ENCODE data around the gene MYO1F.
"Not testable (repeated sequence)": the region's sequence is repeated elsewhere in the genome, so short reads cannot be mapped to it uniquely, and the experiment has no call there.

MYO1F gene

DNA sequence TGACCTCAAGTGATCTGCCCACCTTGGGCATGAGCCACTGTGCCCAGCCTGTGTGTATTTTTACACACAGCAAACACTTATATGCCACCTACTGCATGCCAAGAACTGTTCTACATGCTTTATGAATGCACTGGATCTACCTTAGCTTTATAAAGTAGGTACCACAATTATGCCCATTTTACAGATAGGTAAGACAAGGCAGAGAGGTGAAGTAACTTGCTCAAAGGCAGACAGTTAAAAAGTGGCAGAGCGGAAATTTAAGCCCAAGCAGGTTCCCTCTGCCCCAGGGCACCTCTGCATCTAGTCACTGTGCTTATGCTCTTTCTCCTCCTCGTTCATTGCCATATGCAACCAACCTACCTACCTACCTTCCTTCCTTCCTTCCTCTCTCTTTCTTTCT lies 22.8 kb upstream of the MYO1F start:
- DNase-seq (ENCODE audit: low read depth, low spot score) = no peak

DNA sequence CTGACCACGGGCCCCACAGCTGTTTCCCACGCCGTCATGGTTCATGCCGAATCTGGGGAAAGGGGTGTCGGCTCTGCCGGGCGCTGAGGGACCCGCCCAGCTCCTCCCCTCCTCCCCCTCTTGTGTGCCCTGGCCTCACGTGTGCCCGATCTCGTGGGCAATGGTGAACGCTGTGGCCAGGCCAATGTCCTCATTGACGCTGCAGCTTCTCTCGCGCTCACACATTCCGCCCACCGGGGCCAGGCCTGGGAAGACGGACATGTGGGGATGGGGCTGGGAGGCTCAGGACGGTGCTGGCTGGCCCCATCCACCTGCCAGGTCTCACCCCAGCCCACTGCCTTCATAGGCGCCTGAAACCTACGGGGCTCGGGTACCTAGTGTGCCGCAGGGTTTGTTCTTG lies 18.9 kb upstream of the MYO1F start:
- no peak for DNase-seq (ENCODE audit: low read depth, low spot score)

DNA sequence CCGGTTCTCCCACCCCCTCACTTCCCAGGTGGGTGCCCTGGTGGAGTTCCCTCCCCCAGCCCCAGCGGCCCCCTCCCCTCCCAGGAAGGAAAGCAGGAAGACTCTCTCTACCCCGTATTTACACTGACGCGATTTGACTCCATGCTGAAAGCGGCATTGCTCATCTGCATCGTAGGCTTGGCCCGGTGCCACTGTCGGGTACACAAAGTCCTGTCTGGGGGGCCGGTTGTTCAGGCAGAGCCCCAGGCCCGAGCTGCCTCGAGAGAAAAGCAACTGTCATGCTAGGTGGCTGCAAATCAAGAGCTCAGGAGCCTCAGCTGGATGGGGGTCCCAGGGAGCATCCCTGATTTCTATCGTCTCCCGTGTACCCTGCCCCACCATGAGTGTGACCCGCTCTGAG lies 18.4 kb upstream of the MYO1F start:
- no peak for DNase-seq (ENCODE audit: low read depth, low spot score)

DNA sequence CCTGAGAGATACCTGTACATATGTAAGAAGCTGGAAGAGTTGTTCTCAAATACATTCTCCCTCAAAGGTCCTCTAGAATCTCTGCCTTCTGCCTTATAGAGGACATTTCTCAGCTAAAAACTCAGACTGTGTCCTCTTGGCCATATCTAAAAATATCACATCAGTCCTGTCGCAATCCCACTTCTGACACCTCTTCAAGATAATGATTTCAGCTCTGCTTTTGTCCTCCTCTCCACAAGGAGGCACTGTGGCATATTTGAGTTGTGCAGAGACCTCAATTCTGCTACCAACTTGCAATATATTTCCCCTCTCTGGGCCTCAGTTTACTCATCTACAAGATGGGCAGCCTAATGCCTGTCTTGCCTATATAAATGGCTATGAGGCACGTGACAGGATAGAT lies 16.7 kb upstream of the MYO1F start:
- no peak for DNase-seq (ENCODE audit: low read depth, low spot score)

DNA sequence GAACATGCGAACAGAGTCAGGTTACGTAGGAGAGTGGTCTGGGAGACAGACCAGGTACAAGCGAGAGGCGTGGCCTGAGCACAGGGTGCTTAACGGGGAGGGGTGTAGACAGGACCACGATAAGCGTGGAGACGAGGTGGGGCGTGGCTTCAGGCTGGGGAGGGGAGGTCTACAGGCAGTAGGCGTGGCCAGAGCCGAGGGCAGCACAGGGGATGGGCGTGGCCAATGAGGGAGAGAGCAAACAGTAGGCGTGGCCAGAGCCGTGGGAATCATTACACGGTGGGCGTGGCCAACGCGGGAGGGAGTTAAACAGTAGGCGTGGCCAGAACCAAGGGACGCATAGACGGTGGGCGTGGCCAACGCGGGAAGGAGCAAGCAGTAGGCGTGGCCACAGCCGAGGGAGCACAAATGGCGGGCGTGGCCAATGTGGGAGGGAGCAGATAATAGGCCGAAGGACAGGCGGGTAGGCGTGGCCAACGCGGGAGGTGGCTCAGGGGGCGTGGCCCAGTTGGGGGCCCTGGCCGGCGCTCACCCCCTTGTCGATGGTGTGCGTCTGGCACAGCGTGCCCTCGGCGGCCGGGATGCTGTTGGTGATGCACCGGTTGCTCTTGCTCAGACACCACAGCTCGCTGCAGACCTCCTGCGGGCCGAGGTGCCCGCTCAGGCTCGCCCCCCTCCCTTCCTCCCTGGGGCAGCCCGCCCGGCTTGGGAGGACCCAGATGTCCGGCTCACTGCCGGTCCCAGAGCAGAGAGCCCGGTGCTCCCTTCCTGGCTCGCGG lies 15.2 kb upstream of the MYO1F start:
- peak; percentile 76 for DNase-seq (ENCODE audit: low read depth, low spot score)

DNA sequence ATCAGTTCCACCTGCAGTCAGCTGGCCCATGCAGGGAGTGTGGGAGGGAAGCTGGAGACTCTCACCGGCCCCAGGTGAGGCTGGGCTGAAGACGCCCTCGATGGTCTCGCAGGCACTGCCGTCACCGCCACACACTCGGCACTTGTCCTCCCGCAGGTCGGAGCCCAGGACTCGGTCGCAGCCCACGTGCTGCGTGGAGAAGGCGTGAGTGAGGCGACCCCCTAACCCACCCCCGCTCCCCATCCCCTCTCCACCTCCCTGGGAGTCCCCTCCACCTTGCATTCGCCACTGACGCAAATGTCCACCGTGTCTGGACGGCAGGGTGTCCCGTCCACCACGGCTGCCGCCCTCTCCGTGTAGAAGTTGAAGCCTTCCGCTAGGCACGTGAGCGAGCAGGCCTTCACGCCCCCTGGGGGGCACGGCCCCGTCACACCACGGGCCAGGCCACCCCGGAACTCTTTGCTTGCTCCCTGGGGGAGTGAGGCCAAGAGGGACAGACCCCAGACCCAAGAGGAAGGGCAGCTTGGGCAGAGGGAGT lies 12.0 kb upstream of the MYO1F start:
- DNase-seq (ENCODE audit: low read depth, low spot score) = no peak

DNA sequence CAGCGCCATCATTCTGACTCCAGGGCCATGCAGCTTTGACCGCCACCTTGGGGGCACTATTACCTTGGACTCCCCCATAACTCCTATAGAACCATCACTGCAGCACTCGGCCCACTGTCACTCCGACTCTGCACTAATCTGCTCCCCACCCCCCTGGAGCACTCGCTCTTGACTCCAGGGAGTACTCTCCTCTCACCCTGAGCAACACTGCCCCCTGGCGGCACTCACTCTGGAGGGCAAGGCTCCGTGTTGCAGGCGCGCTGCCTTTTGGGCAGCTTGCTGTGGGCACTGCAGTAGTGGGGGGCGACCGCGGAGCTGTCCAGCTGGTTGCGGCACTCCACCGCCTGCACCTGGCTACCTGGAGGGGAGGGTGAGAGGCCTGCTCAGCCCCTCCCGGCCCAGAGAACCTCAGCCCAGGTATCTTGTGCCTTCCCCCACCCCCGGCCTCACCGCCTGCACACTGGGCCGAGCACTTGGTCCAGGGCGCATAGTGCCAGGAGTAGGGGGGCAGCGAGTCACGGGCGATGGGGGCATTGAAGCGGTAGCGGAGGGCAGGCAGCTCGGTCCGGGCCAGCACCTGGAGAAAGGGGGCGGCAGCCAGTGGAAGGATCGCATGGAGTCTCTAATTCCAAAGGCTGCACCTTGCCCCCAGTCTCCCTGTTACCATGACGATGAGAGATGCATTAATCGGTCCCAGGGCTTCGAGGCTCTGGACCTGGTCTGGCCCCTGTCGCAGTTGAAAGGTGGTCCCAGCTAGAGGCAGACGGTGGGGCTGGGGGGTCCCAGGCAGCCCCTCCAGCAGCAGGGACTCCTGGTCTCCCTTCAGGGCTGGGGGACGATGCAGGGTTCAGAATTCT lies 8.9 kb upstream of the MYO1F start:
- DNase-seq (ENCODE audit: low read depth, low spot score) = peak; percentile 45

DNA sequence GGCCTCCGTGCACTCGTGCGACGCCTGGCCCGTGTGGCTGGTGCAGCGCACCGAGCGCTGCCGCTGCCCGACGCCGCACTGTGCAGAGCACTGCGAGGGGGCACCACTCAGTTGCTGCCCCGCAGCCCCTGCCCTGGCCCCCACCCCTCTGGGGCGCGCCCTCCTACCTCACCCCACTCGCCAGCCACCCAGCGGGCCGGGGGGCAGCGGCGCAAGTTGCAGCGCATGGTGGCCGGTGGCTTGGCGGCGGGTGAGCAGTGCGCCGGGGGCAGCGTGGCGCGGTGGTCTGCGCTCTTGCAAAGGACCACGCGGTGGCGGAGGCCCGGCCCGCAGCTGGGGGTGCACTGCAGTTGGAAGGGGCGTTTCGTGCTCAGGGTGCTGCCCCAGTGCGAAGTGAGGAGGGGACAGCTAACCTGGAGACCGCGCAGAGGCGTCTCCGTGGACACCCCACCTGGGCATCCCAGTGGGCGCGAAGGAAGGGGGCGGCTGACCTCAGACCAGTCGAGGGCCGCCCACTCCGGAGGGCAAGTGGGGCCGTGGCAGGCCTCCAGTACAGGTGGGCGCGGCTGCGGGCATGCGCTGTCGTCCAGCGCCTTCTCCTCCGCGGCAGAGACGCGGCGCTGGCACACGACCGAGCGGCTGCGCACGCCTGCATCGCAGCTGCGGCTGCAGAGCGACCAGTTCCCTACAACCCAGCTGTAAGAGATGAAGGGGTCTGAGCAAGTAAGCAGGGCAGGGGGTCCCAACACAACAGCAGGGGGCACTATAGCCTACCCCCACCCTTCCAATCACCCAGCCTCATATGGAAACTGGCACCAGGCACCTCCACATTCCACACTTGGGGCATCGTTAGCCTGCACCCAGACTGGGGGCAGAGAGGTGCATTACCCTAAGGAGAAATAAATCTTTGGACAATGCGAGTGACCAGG lies 8.0 kb upstream of the MYO1F start:
- no peak for DNase-seq (ENCODE audit: low read depth, low spot score)

DNA sequence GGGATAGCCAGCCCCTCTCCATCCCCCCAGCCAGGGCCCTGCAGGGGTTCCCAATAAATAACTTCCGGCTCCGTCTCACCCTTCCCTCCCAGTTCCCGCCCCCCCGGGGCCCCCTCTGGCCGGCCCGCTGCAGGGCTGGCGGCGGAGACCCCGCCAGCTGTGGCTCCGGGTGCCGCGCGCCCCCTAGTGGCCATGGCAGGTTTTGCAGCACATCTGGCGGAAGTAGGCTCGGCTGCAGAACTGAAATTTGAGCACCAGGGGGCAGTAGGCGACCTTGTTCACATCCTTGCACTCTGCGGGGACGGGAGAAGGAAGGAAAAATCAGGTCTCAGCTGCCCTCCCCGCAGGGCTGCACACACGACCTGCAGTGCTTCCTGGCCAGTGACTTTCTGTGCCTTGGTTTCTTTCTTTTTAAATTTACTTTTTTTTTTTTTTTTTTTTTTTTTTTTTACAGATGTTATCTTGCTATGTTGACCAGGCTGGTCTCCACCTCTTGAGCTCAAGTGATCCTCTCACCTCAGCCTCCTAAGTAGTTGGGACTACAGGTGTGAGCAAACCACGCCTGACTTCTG lies 3.6 kb upstream of the MYO1F start:
- DNase-seq (ENCODE audit: low read depth, low spot score) = peak; percentile 73

DNA sequence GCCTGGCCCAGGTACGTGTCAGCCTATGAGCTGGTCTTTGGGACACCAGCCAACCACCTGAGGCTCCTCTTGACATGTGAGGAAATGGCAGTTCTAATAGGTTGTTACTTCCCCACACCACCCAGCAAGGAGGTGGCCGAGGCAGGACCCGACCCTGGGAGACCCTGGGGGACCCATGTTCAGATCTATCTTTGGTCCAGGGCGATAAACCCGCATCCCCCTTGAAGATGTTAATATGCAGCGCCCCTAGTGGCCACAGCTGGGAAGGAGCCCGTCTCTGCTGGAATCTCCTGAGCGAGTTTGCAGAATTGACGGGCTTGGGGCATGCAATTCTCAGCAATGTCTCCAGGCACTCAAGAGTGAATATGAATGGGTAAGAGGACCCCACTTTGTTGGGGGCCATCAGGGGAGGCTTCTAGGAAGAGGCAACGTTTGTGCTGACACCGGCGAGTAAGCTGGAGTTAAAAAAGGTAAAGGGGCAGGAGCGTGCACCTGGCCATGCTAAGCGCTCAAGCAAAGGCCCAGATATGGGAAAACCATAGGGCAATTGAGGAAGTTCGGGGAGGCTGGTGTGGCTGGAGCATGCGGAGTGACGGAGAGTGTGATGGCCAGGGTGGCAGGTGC lies 1.5 kb upstream of the MYO1F start:
- peak; percentile 76 for DNase-seq (ENCODE audit: low read depth, low spot score)

DNA sequence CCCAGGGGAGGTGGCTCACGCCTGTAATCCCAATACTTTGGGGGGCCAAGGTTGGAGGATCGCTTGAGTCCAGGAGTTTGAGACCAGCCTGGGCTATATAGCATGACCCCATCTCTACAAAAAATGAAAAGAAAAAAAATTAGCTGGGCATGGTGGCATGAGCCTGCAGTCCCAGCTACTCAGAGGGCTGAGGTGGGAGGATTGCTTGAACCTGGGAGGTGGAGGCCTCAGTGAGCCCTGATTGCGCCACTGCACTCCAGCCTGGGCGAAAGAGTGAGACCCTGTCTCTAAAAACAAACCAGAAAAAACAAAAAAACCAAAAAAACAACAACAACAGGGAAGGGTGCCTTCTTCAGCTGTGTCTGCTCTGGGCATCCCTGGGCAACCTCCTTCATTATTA lies 499 bp upstream of the MYO1F start:
- no peak for DNase-seq (ENCODE audit: low read depth, low spot score)

DNA sequence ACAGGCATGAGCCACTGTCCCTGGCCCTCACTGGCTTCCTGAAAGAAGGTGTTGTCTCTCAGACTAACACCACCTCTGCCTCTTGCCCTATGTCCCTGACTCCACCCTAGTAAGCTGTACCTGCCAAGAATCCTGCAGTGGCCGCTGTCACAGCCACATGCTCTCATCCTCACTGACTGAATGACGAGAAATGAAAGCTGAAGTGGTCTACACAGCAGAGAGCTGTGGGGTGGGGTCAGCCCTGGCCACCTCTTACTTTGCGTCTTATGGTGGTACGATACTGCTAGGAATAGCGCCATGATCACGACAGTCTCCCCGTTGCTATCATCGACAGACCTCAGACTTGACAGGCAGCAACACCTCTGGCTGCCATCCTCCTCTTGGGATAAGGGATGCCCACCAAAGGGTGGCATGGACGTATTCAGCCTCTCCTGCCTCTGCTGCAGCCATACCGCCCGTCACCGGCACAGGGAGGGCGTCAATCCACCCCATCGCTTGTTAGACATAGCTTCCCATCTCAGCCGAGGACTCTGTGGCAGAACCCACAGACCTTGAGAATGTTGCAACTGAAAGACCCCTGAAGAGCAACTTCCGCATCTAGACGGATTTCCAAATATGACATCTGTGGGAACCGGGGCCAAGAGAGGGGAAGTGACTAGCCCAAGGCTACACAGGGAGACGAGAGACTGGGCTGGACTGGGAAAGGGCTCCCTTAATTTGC lies 809 bp downstream of the MYO1F start:
- DNase-seq (ENCODE audit: low read depth, low spot score) = no peak

DNA sequence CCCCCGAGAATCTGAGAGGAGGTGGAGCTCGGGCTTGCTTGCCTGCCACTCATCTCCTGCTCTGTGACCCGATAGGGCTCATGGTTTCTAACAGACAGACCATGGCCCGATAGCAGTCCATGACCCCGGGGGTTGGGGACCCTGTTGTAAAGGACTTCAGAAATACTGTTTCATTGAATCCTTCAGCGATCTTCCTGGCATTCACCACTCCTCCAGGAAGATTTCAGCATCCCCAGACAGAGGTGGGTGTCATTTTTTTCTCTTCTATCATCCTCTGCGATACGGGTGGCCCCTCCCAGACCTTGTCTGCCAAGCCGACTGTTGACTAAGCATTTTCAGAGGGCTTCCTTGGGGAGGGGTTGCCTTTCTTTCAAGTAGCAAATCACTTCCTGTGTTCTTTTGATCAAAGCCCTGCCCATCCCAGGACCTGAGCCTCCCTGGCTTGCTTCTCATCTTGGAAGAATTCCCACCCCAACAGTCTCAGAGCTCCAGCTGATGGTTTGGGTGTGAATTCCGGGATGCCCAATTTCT lies 1.7 kb downstream of the MYO1F start:
- peak; percentile 38 for DNase-seq (ENCODE audit: low read depth, low spot score)

DNA sequence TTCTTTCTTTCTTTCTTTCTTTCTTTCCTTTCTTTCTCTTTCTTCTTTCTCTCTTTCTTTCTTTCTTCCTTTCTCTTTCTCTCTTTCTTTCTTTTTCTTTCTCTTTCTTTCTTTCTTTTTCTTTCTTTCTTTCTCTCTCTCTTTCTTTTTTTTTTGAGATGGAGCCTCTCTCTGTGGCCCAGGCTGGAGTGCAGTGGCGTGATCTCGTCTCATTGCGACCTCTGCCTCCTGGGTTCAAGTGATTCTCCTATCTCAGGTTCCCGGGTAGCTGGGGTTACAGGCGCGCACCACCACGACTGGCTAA lies 2.7 kb downstream of the MYO1F start:
- not testable (repeated sequence) for DNase-seq (ENCODE audit: low read depth, low spot score)

DNA sequence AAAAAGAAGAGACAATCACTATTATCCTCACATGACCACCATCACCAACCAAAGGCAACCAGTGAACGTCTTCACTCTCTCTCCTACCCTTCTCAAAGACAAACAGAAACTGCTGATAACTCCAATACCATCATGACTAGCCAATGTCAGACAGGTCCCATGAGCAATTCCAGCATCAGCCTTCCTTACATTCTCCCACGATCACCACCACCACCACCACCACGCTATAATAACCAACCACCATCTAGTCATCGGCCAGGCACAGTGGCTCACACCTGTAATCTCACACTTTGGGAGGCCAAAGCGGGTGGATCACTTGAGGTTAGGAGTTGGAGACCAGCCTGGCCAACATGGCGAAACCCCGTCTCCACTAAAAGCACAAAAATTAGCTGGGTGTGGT lies 3.9 kb downstream of the MYO1F start:
- DNase-seq (ENCODE audit: low read depth, low spot score) = no peak

DNA sequence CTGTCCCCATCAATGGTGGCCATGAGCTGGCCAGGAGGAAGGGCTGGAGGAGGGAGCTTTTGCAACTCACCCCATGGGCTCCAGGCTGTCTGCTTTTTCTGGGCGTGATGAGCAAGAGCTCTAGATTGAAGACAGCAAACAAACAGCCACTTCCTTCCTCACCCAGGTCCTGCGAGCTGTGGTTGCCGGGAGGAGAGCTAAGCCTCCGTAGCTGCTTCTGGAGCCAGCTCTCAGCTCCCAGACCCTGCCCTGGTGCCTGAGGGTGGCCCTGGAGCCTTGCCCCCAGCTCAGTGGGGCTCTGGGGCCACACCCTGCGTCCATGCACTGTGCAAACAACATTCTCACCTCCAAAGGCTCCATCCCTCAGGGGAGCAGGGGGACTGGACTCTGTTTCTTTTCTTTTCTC lies 6.2 kb downstream of the MYO1F start:
- no peak for DNase-seq (ENCODE audit: low read depth, low spot score)

DNA sequence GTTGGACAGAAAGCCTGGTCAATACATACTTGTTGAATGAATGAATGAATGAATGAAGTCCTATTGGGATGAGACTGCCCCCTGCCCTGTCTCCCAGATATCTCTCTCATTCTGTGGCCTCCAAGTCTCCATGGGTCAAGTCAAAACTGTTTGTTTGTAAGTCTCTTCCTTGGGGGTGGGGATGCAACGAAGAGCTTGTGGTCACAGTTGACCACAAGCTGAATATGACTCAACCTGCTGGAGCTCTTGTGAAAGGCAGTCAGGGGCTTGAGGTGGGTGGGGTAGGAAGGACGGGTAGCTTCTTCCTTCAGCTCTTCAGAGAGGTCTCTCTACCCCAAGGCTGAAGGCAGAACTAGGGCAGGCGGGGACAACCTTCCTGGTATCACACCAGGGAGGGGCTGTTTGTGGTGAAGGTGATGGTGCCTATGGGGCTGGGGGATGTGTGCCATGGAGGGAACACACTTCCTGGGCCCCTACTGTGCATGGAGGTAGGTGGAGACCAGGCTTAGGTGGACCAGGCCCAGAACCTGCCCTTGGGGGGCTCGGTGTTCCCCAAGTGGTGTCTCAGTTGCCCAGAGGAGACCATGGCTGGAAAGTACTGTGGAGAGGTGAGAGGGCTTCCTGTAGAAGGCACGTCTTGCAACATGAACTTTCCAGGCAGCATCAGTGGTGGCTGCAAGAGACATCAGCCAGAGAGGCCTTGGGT lies 8.0 kb downstream of the MYO1F start:
- DNase-seq (ENCODE audit: low read depth, low spot score) = no peak

DNA sequence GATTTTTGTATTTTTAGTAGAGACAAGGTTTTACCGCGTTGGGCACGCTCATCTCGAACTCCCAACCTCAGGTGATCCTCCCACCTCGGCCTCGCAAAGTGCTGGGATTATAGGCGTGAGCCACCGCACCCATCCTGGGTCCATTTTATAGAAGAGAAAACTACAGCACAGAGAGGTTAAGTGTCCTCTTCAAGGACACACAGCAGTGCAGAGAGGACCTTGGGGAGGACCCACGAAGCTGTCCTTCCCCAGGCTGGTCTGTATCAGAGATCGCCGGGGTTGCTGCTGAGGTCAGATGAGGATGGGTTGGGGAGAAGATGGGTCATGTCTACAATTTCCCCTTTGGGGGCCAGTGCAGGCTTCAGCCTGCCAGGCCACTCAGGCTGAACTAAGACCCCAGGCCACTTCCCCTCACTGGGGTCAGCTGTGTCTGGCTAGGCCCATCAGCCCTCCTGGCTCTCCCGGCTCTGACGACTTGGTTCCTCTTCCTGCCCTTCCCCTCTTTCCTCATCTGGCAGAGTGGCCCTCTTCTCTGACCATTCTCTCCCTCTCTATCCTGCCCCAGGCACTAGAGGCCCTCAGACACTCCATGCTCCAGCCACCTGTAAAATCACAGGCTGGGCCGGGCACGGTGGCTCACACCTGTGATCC lies 9.6 kb downstream of the MYO1F start:
- no peak for DNase-seq (ENCODE audit: low read depth, low spot score)

DNA sequence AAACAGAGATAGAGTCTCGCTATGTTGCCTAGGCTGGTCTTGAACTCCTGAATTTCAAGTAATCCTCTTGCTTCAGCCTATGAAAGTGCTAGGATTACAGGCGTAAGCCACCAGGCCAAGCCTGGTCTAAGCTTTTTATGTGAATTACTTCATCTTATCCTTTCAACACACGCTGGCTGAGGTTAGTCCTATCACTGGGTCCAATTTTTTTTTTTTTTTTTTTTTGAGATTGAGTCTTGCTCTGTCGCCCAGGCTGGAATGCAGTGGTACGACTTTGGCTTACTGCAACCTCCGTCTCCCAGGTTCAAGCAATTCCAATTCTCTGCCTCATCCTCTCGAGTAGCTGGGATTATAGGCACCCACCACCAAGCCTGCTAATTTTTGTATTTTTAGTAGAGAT lies 10.4 kb downstream of the MYO1F start:
- no peak for DNase-seq (ENCODE audit: low read depth, low spot score)

Measured in activated CD4-positive, CD25-positive, alpha-beta regulatory T cell treated with anti-CD3 and anti-CD28 coated beads, Interleukin-2, amount 50 U/mL, for 16 hours (primary cell).